Endodermal cell (in vitro differentiated cells): Measurements from ENCODE around the gene SPAG16. TPM values are rescaled to one million over a fixed set of nuclear protein-coding genes. Genes with fewer than 3 reads are reported as not detected.

Experiments used
- DNase-seq: peaks from one replicate; pipeline ENCODE4 v3.0.0-alpha.2; 2017
- H3K27ac ChIP-seq: 2 replicates; pipeline ENCODE4 v1.5.1; 2013; ENCODE audit warnings: mild to moderate bottlenecking, low read depth, low read length, moderate library complexity
- H3K27me3 ChIP-seq: 2 replicates; pipeline ENCODE4 v1.6.1; 2013; ENCODE audit warnings: mild to moderate bottlenecking, low read length, moderate library complexity; ENCODE audit not compliant: insufficient read depth, control insufficient read depth, poor library complexity, severe bottlenecking
- H3K36me3 ChIP-seq: 2 replicates; pipeline ENCODE4 v1.7.0; 2013; ENCODE audit warnings: mild to moderate bottlenecking, low read length, moderate library complexity; ENCODE audit not compliant: control insufficient read depth, insufficient read depth
- H3K4me1 ChIP-seq: one replicate; pipeline ENCODE4 v1.7.0; 2013; ENCODE audit warnings: low read length; ENCODE audit not compliant: control insufficient read depth, insufficient read depth
- H3K4me3 ChIP-seq: 2 replicates; pipeline ENCODE4 v1.5.1; 2013; ENCODE audit warnings: mild to moderate bottlenecking, low read length, moderate library complexity
- H3K9ac ChIP-seq: 2 replicates; pipeline ENCODE4 v1.6.1; 2013; ENCODE audit warnings: mild to moderate bottlenecking, low read length, moderate library complexity; ENCODE audit not compliant: poor library complexity, severe bottlenecking; ENCODE audit errors: extremely low read depth
- H3K9me3 ChIP-seq: 2 replicates; pipeline ENCODE4 v1.6.1; 2013; ENCODE audit warnings: mild to moderate bottlenecking, low read length, moderate library complexity; ENCODE audit not compliant: control insufficient read depth
- H3K27ac Mint-ChIP-seq: 2 replicates; pipeline ENCODE4 v1.8.0; 2020; ENCODE audit warnings: mixed read lengths
- H3K27me3 Mint-ChIP-seq: 2 replicates; pipeline ENCODE4 v1.8.0; 2021; ENCODE audit warnings: mild to moderate bottlenecking, mixed read lengths; ENCODE audit not compliant: insufficient read depth
- H3K36me3 Mint-ChIP-seq: 2 replicates; pipeline ENCODE4 v1.8.0; 2020; ENCODE audit warnings: low read depth, mixed read lengths
- H3K4me1 Mint-ChIP-seq: 2 replicates; pipeline ENCODE4 v1.8.0; 2020; ENCODE audit warnings: mixed read lengths
- H3K4me3 Mint-ChIP-seq: 2 replicates; pipeline ENCODE4 v1.8.0; 2020; ENCODE audit warnings: mild to moderate bottlenecking, moderate library complexity, mixed read lengths
- H3K9me3 Mint-ChIP-seq: 2 replicates; pipeline ENCODE4 v1.8.0; 2020; ENCODE audit warnings: mild to moderate bottlenecking, mixed read lengths
- CTCF ChIP-seq: fragments of 200-600 bp; sonication (generic); conservative IDR thresholded peaks from 2 replicates; pipeline ENCODE4 v1.5.0; 2021; ENCODE audit warnings: antibody characterized with exemption, mild to moderate bottlenecking
- WGBS, 2 experiments: methylation state at CpG; one replicate each; pipeline versions ENCODE4 v1.1.5 to v1.1.7; 2013; ENCODE audit warnings: missing lambda C conversion rate in 2 of 2, mixed read lengths in 1 of 2; ENCODE audit not compliant: insufficient coverage in 1 of 2, insufficient read length in 1 of 2; 5-methylcytosine and 5-hydroxymethylcytosine counted together
- total RNA-seq, 2 donors: library from RNA; stranded (reverse); fragmentation: NEBNext Ultra II Directional in 1 of 2; extraction: Animal tissue kit (Norgen Biotek cat#: 25700) in 1 of 2; gene quantifications; 2 replicates in 1 of 2; 3 replicates in 1 of 2; pipeline ENCODE4 v1.2.1, GENCODE V29; 2021

The SPAG16 gene
- total RNA-seq, 2 donors from 2014 or later: 27.8 to 38.2 TPM

- H3K36me3 Mint-ChIP-seq: no peaks in the 10 kb centered on the region
- Histone ChIP-seq H3K36me3 (no peaks in the 10 kb centered on the region), H3K4me3 (no peak overlapping the region), H3K27me3 (no peaks in the 10 kb centered on the region), H3K27ac (no peak overlapping the region), H3K9ac (no peak overlapping the region), H3K4me1 (no peaks in the 10 kb centered on the region), H3K9me3 (peaks cover 6% of the 10 kb centered on the region)
- no peak overlapping the region for H3K4me3 Mint-ChIP-seq
- H3K27ac Mint-ChIP-seq: no peak overlapping the region
- no peaks in the 10 kb centered on the region for H3K4me1 Mint-ChIP-seq
- H3K27me3 Mint-ChIP-seq: no peaks in the 10 kb centered on the region
- H3K9me3 Mint-ChIP-seq: no peaks in the 10 kb centered on the region
- DNase-seq: no peak
- no peak for TF ChIP-seq CTCF
Observed at GRCh38 chr2:214294426-214294825, 1010.2 kb downstream of the SPAG16 start.

DNA sequence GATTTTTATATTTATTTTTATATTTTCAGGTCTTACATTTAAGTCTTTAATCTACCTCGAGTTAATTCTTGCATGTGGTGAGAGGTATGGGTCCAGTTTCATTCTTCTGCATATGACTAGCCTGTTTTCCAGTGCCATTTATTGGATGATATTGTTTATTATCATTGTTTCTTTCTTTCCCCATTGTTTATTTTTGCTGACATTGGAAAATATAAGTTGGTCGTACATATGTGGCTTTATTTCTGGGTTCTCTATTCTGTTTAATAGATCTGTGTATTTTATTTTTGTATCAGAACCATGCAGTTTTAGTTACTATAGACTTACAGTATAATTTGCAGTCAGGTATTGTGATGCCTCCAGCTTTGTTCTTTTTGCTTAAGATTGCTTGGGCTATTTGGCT lies 1013.2 kb downstream of the SPAG16 start:
- H3K27me3 Mint-ChIP-seq: no peaks in the 10 kb centered on the region
- H3K9ac ChIP-seq: no peak overlapping the region
- TF ChIP-seq CTCF: no peak
- no peak overlapping the region for H3K27ac ChIP-seq
- H3K27ac Mint-ChIP-seq: no peak overlapping the region
- H3K4me3 ChIP-seq: no peak overlapping the region
- 86% methylated on average over 1 of the region's 2 CpGs; no CpG with 5 or more reads in 1 of the 2 experiments for WGBS, 2 experiments
- H3K36me3 ChIP-seq: no peaks in the 10 kb centered on the region
- H3K36me3 Mint-ChIP-seq: no peaks in the 10 kb centered on the region
- H3K9me3 Mint-ChIP-seq: no peaks in the 10 kb centered on the region
- H3K4me1 Mint-ChIP-seq: no peaks in the 10 kb centered on the region
- peaks cover 6% of the 10 kb centered on the region for H3K9me3 ChIP-seq
- no peak for DNase-seq
- H3K4me3 Mint-ChIP-seq: no peak overlapping the region
- no peaks in the 10 kb centered on the region for H3K27me3 ChIP-seq
- H3K4me1 ChIP-seq: no peaks in the 10 kb centered on the region

- Mint-ChIP-seq H3K4me3 (no peak overlapping the region), H3K27me3 (no peaks in the 10 kb centered on the region), H3K4me1 (no peaks in the 10 kb centered on the region), H3K36me3 (no peaks in the 10 kb centered on the region), H3K9me3 (peaks cover 18% of the 10 kb centered on the region), H3K27ac (no peak overlapping the region)
- H3K36me3 ChIP-seq: no peaks in the 10 kb centered on the region
- peak; percentile 63 for DNase-seq
- H3K4me3 ChIP-seq: no peak overlapping the region
- no peaks in the 10 kb centered on the region for H3K27me3 ChIP-seq
- no peaks in the 10 kb centered on the region for H3K4me1 ChIP-seq
- peak; percentile 62 for TF ChIP-seq CTCF
- H3K9ac ChIP-seq: no peak overlapping the region
- H3K9me3 ChIP-seq: no peaks in the 10 kb centered on the region
- H3K27ac ChIP-seq: no peak overlapping the region
Observed at GRCh38 chr2:214310319-214310718, 1026.1 kb downstream of the SPAG16 start.
